Effector memory CD8-positive, alpha-beta T cell (primary cell): Measurements from ENCODE around the gene CD69.

Experiments
- ATAC-seq: fragments of 150-1000 bp; cut with Tn5 transposase; replicated peaks from 2 replicates; pipeline ENCODE4 v1.10.0; 2021; ENCODE audit warnings: mild to moderate bottlenecking, moderate library complexity
- DNase-seq, 3 experiments: peaks; one replicate each; pipeline ENCODE4 v3.0.0; 2021
- H3K27ac Mint-ChIP-seq, 2 donors: one replicate each; pipeline ENCODE4 v1.8.0; 2022; ENCODE audit warnings: mild to moderate bottlenecking in 2 of 2, mixed read lengths in 2 of 2, moderate library complexity in 2 of 2
- H3K27me3 Mint-ChIP-seq, 2 donors: one replicate each; pipeline ENCODE4 v1.8.0; 2022; ENCODE audit warnings: mixed read lengths in 2 of 2
- H3K36me3 Mint-ChIP-seq: one replicate; pipeline ENCODE4 v1.8.0; 2022; ENCODE audit warnings: mild to moderate bottlenecking, moderate library complexity, mixed read lengths; ENCODE audit not compliant: insufficient read depth
- H3K4me1 Mint-ChIP-seq, 2 donors: one replicate each; pipeline ENCODE4 v1.8.0; 2022; ENCODE audit warnings: low read depth in 2 of 2, mixed read lengths in 2 of 2
- H3K4me3 Mint-ChIP-seq, 2 donors: one replicate each; pipeline ENCODE4 v1.8.0; 2022; ENCODE audit warnings: mild to moderate bottlenecking in 2 of 2, mixed read lengths in 2 of 2, moderate library complexity in 2 of 2
- H3K9me3 Mint-ChIP-seq, 2 donors: one replicate each; pipeline ENCODE4 v1.8.0; 2022; ENCODE audit warnings: mixed read lengths in 2 of 2
- total RNA-seq, 9 experiments: gene quantifications; one replicate each; lab custom pipeline; 2026; lab: John Stamatoyannopoulos, UW

Gene CD69
- total RNA-seq, result 66.4 to 2,732 (median 491) reads per million in 9 experiments

DNA sequence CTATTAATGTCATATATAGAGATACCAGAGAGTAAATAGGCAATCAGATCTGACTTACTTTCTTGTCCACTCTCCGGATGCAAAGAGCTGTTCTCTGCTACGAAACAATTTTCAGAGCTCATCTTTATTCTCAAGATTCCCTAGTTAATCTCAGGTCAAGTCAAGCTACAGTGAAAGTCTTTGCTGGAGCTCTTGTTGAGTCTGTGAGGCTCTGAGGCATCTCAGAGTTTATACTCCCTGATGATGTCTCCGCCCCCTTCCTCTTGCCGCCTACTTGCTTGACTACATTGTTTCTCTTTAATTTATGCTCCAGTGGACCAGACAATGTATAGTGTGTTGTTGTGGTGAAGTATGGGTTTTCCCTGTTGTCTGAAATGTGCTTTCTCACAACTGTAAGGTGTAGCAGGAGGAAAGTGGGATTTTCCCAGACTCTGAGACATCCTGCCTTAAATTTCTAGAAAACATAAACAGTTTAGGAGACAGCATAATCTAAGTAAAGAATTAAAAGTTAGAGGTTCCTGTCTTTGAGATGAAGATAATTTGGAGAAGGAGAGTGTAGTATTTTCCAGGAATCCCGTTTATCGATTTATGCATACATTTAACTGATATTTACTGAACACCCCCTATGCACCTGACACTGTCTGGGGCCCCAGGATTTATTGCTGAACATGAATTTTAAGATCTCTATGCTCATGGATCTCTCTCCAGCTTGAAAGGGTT, at the start of gene CD69:
Gene CD69 (minus strand): TSS at position 203 of the 720 bp plus-strand sequence. CDS start 81 bp downstream, at position 122.
- H3K4me3 Mint-ChIP-seq, result peak within 1 kb of the TSS; percentile 91 to 98
- peak within 1 kb of the TSS; percentile 96 to 100 for H3K27ac Mint-ChIP-seq
- no peaks in the 10 kb centered on the region for H3K27me3 Mint-ChIP-seq
- peak; percentile 83 to 90 (median 84) for DNase-seq
- no peaks in the 10 kb centered on the region for H3K9me3 Mint-ChIP-seq
- H3K36me3 Mint-ChIP-seq, result peaks cover 81% of the 10 kb centered on the region
- peaks cover 45 to 62% of the 10 kb centered on the region in 2 donors for H3K4me1 Mint-ChIP-seq
- ATAC-seq, result peak; percentile 59

- H3K4me1 Mint-ChIP-seq, result peaks cover 11 to 15% of the 10 kb centered on the region in 2 donors
- H3K4me3 Mint-ChIP-seq, result no peak overlapping the region
- H3K36me3 Mint-ChIP-seq, result no peaks in the 10 kb centered on the region
- no peak for ATAC-seq
- no peaks in the 10 kb centered on the region for H3K9me3 Mint-ChIP-seq
- H3K27ac Mint-ChIP-seq, result no peak overlapping the region
- peaks cover 18 to 26% of the 10 kb centered on the region in 2 donors for H3K27me3 Mint-ChIP-seq
- DNase-seq, result no peak
Measured at GRCh38 chr12:9809866-9810265, 49.2 kb upstream of the CD69 start.

DNA sequence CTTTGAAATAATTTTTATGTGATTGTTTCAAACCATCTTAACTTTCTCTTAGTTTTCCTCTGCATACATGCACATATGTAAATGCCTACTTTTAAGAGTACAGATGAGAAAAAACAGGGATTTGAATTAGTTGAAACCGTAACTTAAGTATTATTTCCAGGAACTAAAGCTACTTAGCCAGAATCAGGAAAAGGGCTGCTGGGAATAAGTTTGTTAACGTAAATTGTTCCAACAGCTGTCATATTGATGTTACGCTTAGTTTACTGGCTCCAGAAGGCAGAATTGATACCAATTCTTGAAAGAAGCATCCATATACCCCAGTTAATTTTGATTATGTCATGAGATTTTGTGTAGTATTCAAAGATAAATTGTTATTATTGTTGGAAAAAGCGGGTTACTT, 48.6 kb upstream of the CD69 start:
- Mint-ChIP-seq H3K27ac (no peak overlapping the region), H3K9me3 (no peaks in the 10 kb centered on the region)

GRCh38 chr12:9808504-9808903, 47.8 kb upstream of the CD69 start:
- no peak for DNase-seq
- Mint-ChIP-seq H3K36me3 (no peaks in the 10 kb centered on the region), H3K27me3 (peaks cover 18 to 26% of the 10 kb centered on the region in 2 donors), H3K4me3 (no peak overlapping the region), H3K27ac (no peak overlapping the region), H3K4me1 (peaks cover 2 to 6% of the 10 kb centered on the region in 2 donors), H3K9me3 (no peaks in the 10 kb centered on the region)
- ATAC-seq, result no peak

More for the DNA sequence above, 48.6 kb upstream of the CD69 start:
- Mint-ChIP-seq H3K4me3 (no peak overlapping the region), H3K36me3 (no peaks in the 10 kb centered on the region), H3K27me3 (peaks cover 18 to 26% of the 10 kb centered on the region in 2 donors), H3K4me1 (peaks cover 10 to 14% of the 10 kb centered on the region in 2 donors)
- DNase-seq (no peak), ATAC-seq (no peak)

GRCh38 chr12:9806714-9807113, 46.0 kb upstream of the CD69 start:
- Mint-ChIP-seq H3K27me3 (peaks cover 15 to 18% of the 10 kb centered on the region in 2 donors), H3K4me1 (peaks cover 0 to 4% of the 10 kb centered on the region in 2 donors)

DNA sequence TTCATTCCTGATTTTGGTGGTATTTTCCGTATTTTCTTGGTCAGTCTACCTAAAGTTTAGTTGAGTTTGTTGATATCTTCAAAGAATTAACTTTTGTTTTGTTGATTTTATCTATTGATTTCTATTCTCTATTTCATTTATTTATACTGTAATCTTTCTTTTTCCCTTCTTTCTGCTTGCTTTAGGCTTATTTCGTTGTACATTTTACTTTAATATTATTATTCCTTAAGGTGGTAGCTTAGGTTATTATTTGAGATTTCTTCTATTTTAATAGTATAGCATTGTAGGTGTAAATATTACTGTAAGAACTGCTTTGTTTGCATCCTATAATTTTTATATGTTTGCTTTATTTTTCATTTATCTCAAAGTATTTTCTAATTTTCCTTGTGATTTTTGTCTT, 45.2 kb upstream of the CD69 start:
- ATAC-seq, result no peak
- Mint-ChIP-seq H3K27ac (no peak overlapping the region), H3K4me3 (no peak overlapping the region)

More at GRCh38 chr12:9806714-9807113, 46.0 kb upstream of the CD69 start:
- Mint-ChIP-seq H3K27ac (no peak overlapping the region), H3K4me3 (no peak overlapping the region), H3K9me3 (no peaks in the 10 kb centered on the region), H3K36me3 (no peaks in the 10 kb centered on the region)
- DNase-seq, result no peak
- ATAC-seq, result no peak

GRCh38 chr12:9799961-9800360, 39.3 kb upstream of the CD69 start:
- Mint-ChIP-seq H3K27me3 (peaks cover 0 to 5% of the 10 kb centered on the region in 2 donors), H3K9me3 (no peaks in the 10 kb centered on the region), H3K36me3 (no peaks in the 10 kb centered on the region), H3K27ac (no peak overlapping the region), H3K4me3 (no peak overlapping the region), H3K4me1 (peaks cover 16 to 24% of the 10 kb centered on the region in 2 donors)
- no peak for ATAC-seq
- no peak for DNase-seq

More for the DNA sequence above, 45.2 kb upstream of the CD69 start:
- Mint-ChIP-seq H3K4me1 (peaks cover 0 to 4% of the 10 kb centered on the region in 2 donors), H3K27me3 (peaks cover 6 to 12% of the 10 kb centered on the region in 2 donors), H3K36me3 (no peaks in the 10 kb centered on the region), H3K9me3 (no peaks in the 10 kb centered on the region)
- no peak for DNase-seq

DNA sequence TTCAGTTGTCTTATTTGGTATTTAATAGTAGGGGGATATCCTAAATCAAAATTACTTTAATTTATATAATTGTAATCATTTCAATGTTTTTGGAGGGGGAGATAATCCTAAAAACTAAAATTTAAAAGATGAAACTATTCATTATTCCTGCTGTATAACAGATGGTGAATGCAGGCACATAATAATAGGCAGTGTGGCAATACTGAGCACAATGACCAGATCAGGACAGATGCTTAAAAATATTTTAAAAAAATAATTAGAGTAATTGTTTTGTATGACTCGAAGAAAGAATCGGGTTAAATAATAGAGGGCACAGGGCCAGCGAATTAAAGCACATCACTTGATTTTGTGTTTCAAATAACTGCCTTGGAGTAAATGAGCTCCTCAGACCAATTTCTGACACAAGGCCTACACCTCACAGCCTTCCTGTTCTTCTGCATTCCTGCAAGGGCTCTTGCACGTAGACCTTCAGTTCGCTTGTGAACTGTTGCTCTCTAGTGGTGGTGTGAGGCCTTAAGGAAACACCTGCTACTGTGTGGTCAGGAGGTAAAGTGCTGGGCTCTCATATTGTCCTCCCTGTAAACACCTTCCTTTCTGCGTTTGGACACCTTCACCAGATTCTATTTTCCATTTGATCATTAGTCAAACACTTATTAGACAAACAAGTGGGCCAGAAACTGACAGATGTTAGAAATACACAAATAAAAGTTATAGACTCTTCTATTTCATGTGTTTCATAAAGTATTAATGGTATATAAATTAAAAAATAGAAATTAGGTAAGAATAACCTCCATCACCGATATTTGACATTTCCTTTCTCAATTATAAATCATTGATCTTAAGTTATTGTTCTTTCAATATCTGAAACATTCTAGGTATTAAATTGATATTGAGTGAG, 37.3 kb upstream of the CD69 start:
- Mint-ChIP-seq H3K9me3 (no peaks in the 10 kb centered on the region), H3K27ac (no peak overlapping the region), H3K4me1 (peaks cover 29 to 41% of the 10 kb centered on the region in 2 donors), H3K4me3 (peak overlapping the region in 1 of 2 donors; percentile 6), H3K36me3 (no peaks in the 10 kb centered on the region), H3K27me3 (peaks cover 0 to 11% of the 10 kb centered on the region in 2 donors)
- DNase-seq (peak; percentile 56 to 63 (median 56)), ATAC-seq (peak; percentile 93)

DNA sequence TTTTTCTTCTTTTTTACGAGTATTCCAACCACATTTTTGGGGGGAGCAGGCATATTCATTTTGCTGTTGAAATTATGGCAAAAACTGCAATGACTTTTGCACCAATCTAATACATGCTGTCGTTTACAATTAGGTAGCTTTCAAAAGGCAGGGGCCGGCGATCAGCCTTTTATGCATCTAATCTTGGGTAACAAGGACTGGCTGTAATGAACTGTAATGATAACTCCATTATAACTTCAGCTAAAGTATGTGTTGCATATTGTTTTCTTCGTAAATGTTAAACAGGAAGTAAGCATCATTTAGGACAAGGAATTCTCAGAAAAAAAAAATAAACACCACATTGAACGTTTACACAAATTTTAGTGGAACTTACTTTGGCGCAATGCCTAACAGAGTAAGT, 36.3 kb upstream of the CD69 start:
- no peaks in the 10 kb centered on the region for H3K9me3 Mint-ChIP-seq
- H3K27me3 Mint-ChIP-seq, result peaks cover 0 to 11% of the 10 kb centered on the region in 2 donors
- no peak for ATAC-seq
- peak overlapping the region; percentile 23 to 72 for H3K27ac Mint-ChIP-seq
- no peaks in the 10 kb centered on the region for H3K36me3 Mint-ChIP-seq
- peak overlapping the region; percentile 38 to 70 for H3K4me3 Mint-ChIP-seq
- H3K4me1 Mint-ChIP-seq, result peaks cover 29 to 41% of the 10 kb centered on the region in 2 donors
- DNase-seq, result no peak

DNA sequence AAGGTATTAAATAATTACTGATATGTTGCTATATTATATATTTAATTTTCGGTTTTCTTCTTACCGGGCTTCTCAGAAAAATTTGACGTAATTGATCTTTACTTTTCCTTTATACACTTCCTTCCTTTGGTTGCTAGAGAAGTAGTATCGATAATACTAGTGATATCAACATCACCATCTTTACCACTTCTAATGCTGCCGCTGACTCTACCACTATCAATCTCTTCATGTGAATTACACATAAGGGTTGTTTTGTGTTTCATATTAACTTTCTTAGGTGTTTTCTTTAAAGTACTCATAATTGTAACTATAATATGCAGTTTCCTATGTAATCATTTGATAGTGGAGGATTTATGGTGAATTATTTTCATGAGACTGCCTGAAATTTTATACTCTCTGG, 35.6 kb upstream of the CD69 start:
- Mint-ChIP-seq H3K9me3 (no peaks in the 10 kb centered on the region), H3K27me3 (peaks cover 0 to 11% of the 10 kb centered on the region in 2 donors), H3K36me3 (no peaks in the 10 kb centered on the region), H3K27ac (peak overlapping the region; percentile 23 to 72), H3K4me1 (peaks cover 31 to 41% of the 10 kb centered on the region in 2 donors), H3K4me3 (peak overlapping the region; percentile 38 to 70)
- ATAC-seq, result peak; percentile 63
- no peak for DNase-seq

- Mint-ChIP-seq H3K4me1 (peaks cover 31 to 41% of the 10 kb centered on the region in 2 donors), H3K9me3 (no peaks in the 10 kb centered on the region), H3K4me3 (peak overlapping the region; percentile 38 to 70), H3K27me3 (peaks cover 0 to 11% of the 10 kb centered on the region in 2 donors), H3K27ac (peak overlapping the region; percentile 23 to 72), H3K36me3 (no peaks in the 10 kb centered on the region)
- DNase-seq, result no peak
- no peak for ATAC-seq
Measured at GRCh38 chr12:9795945-9796344, 35.2 kb upstream of the CD69 start.

DNA sequence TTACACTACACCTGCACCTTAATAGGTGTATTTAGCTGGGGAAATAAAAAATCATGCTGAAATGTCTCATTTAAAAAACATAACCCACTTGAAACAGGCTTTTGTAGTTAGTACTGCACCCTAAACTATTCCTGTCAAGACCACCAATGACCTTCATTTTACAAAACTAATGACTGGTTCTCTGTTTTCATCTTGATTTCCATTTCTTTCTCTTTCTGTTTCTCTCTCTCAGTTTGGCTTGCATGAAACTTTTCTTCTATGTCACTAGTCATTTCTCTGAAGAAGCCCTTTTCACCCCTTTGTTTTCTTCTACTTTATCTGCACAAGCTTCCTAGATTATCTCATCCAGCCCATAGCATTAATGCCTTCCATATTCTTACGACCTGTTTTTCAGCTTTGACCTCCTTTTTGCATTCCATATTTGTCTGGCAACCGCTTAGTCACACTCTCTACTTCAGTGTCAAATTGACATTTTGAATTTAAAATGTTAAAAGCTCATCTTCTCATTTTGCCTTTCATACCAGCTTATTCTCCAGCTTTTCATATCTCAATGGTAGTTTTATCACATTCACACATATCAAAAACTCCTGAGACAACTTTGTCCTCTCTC, 33.9 kb upstream of the CD69 start:
- H3K9me3 Mint-ChIP-seq, result no peaks in the 10 kb centered on the region
- no peak for DNase-seq
- H3K4me3 Mint-ChIP-seq, result peak overlapping the region; percentile 38 to 70
- H3K27me3 Mint-ChIP-seq, result peaks cover 0 to 11% of the 10 kb centered on the region in 2 donors
- H3K36me3 Mint-ChIP-seq, result no peaks in the 10 kb centered on the region
- peaks cover 31 to 41% of the 10 kb centered on the region in 2 donors for H3K4me1 Mint-ChIP-seq
- no peak overlapping the region for H3K27ac Mint-ChIP-seq
- no peak for ATAC-seq
